Liver (tissue), 9 donors: ENCODE data around the gene ZMYND8. TPM values are rescaled to one million over a fixed set of nuclear protein-coding genes. Genes with fewer than 3 reads are reported as not detected.
"Not testable (repeated sequence)": the region's sequence is repeated elsewhere in the genome, so short reads cannot be mapped to it uniquely, and the experiment has no call there.

Source experiments
- DNase-seq: peaks from one replicate; pipeline ENCODE4 v3.0.0-alpha.2; 2017; ENCODE audit warnings: low spot score
- H3K27ac ChIP-seq, 2 donors: one replicate each; pipeline ENCODE4 v1.7.0; 2013; ENCODE audit warnings: inconsistent platforms in 2 of 2, low read length in 2 of 2, control low read depth in 1 of 2, low read depth in 1 of 2, mild to moderate bottlenecking in 1 of 2
- H3K27me3 ChIP-seq, 4 donors: one replicate each; pipeline versions ENCODE4 v1.6.1 to v1.7.0; 2013; ENCODE audit warnings: low read length in 3 of 4, inconsistent platforms in 1 of 4, mild to moderate bottlenecking in 1 of 4, moderate library complexity in 1 of 4; ENCODE audit not compliant: control insufficient read depth in 4 of 4, insufficient read depth in 4 of 4
- H3K36me3 ChIP-seq, 4 donors: one replicate each; pipeline versions ENCODE4 v1.6.1 to v1.7.0; 2013; ENCODE audit warnings: low read length in 3 of 4, mild to moderate bottlenecking in 3 of 4, low read depth in 1 of 4, moderate library complexity in 1 of 4; ENCODE audit not compliant: control insufficient read depth in 4 of 4, insufficient read depth in 3 of 4
- H3K4me1 ChIP-seq, 4 donors: one replicate each; pipeline versions ENCODE4 v1.6.1 to v1.7.0; 2013; ENCODE audit warnings: low read length in 3 of 4, mild to moderate bottlenecking in 3 of 4, moderate library complexity in 1 of 4; ENCODE audit not compliant: control insufficient read depth in 4 of 4, insufficient read depth in 4 of 4
- H3K4me3 ChIP-seq, 3 donors: one replicate each; pipeline versions ENCODE4 v1.6.1 to v1.7.0; 2013; ENCODE audit warnings: low read length in 3 of 3, control low read depth in 1 of 3, low read depth in 1 of 3, mild to moderate bottlenecking in 1 of 3
- H3K9ac ChIP-seq, 2 donors: one replicate each; pipeline ENCODE4 v1.7.0; 2013; ENCODE audit warnings: low read length in 2 of 2, mild to moderate bottlenecking in 2 of 2, moderate library complexity in 2 of 2, control low read depth in 1 of 2, low read depth in 1 of 2
- H3K9me3 ChIP-seq, 4 donors: one replicate each; pipeline versions ENCODE4 v1.6.1 to v1.7.0; 2013; ENCODE audit warnings: low read length in 3 of 4; ENCODE audit not compliant: control insufficient read depth in 4 of 4
- ATF3 ChIP-seq: IDR thresholded peaks from 2 replicates; pipeline ENCODE4 v1.6.1; 2016; ENCODE audit warnings: antibody characterized with exemption
- CTCF ChIP-seq: fragments of 150-350 bp; IDR thresholded peaks from 2 replicates; pipeline ENCODE4 v1.5.1; 2017; ENCODE audit warnings: improper control_type of control experiment, low read depth, low read length; ENCODE audit not compliant: missing input control
- EGR1 ChIP-seq, 2 donors: IDR thresholded peaks; 2 replicates each; pipeline ENCODE4 v1.6.1; 2016 to 2018; ENCODE audit warnings: antibody characterized with exemption in 2 of 2, low read depth in 2 of 2
- FOXA1 ChIP-seq: IDR thresholded peaks from 2 replicates; pipeline ENCODE4 v1.6.1; 2016; ENCODE audit warnings: antibody characterized with exemption
- FOXA2 ChIP-seq: IDR thresholded peaks from 2 replicates; pipeline ENCODE4 v1.6.1; 2016; ENCODE audit warnings: antibody characterized with exemption
- GABPA ChIP-seq, 2 donors: IDR thresholded peaks in 1 of 2; conservative IDR thresholded peaks in 1 of 2; 2 replicates each; pipeline ENCODE4 v1.6.1; 2016; ENCODE audit warnings: antibody characterized with exemption in 2 of 2, mild to moderate bottlenecking in 1 of 2, moderate library complexity in 1 of 2
- HNF4A ChIP-seq, 2 donors: conservative IDR thresholded peaks; 2 replicates each; pipeline ENCODE4 v1.6.1; 2016; ENCODE audit warnings: antibody characterized with exemption in 2 of 2, mild to moderate bottlenecking in 2 of 2
- JUND ChIP-seq, 2 donors: IDR thresholded peaks; 2 replicates each; pipeline ENCODE4 v1.6.1; 2016; ENCODE audit warnings: antibody characterized with exemption in 2 of 2
- NR2F2 ChIP-seq: IDR thresholded peaks from 2 replicates; pipeline ENCODE4 v1.6.1; 2016; ENCODE audit warnings: antibody characterized with exemption
- RAD21 ChIP-seq, 2 donors: IDR thresholded peaks; 2 replicates each; pipeline ENCODE4 v1.6.1; 2016; ENCODE audit warnings: antibody characterized with exemption in 2 of 2, mild to moderate bottlenecking in 2 of 2
- REST ChIP-seq: IDR thresholded peaks from 2 replicates; pipeline ENCODE4 v1.6.1; 2016; ENCODE audit warnings: antibody characterized with exemption, mild to moderate bottlenecking
- YY1 ChIP-seq: IDR thresholded peaks from 2 replicates; pipeline ENCODE4 v1.6.1; 2016; ENCODE audit warnings: antibody characterized with exemption, mild to moderate bottlenecking
- ZBTB33 ChIP-seq: IDR thresholded peaks from 2 replicates; pipeline ENCODE4 v1.6.1; 2016; ENCODE audit warnings: antibody characterized with exemption
- WGBS: extraction: QIAGEN DNeasy Blood & Tissue Kit; methylation state at CpG from one replicate; pipeline ENCODE4 v1.1.7; 2013; 5-methylcytosine and 5-hydroxymethylcytosine counted together
- polyA plus RNA-seq, 2 donors: library from polyadenylated mRNA; stranded (reverse) in 1 of 2; unstranded in 1 of 2; fragments of 200-250 nt in 1 of 2; fragments of >200 nt in 1 of 2; fragmentation: Nextera tagmentation in 1 of 2; extraction: Ambion mirVana in 1 of 2; gene quantifications; one replicate each; pipeline versions ENCODE4 v1.2.1 to v1.2.3, GENCODE V29; 2013 to 2015
- total RNA-seq, 2 donors: library from RNA; depleted of rRNA; stranded (reverse); fragments of >200 nt; gene quantifications; one replicate each; pipeline ENCODE4 v1.2.3, GENCODE V29; 2014
- donor health status: healthy.
- donor health status: healthy.
- donor health status: healthy.
- donor health status: healthy.
- donor health status: healthy.

Gene ZMYND8
- total and polyA plus RNA-seq, 4 donors, result 3.3 to 23.5 (median 6.8) TPM

- no peak overlapping the region for H3K9ac ChIP-seq
- H3K4me3 ChIP-seq, result no peak overlapping the region
- no peak for DNase-seq
- no peaks in the 10 kb centered on the region for H3K27me3 ChIP-seq
- H3K36me3 ChIP-seq, result no peaks in the 10 kb centered on the region
- TF ChIP-seq JUND (IDR thresholded peaks at IDR 0.05) (no peak), FOXA2 (no peak), ATF3 (no peak), REST (no peak), ZBTB33 (no peak), GABPA (IDR thresholded peaks at IDR 0.05 in 1 of 2, conservative IDR thresholded peaks at IDR 0.05 in 1 of 2) (no peak), EGR1 (IDR thresholded peaks at IDR 0.05; ENCODE audit: low read depth in 2 of 2) (no peak), YY1 (no peak), CTCF (no peak), NR2F2 (no peak), RAD21 (IDR thresholded peaks at IDR 0.05) (no peak), HNF4A (conservative IDR thresholded peaks at IDR 0.05) (no peak), FOXA1 (no peak)
- H3K27ac ChIP-seq, result no peak overlapping the region
- 82% methylated on average over 4 of the region's 4 CpGs for WGBS
- no peaks in the 10 kb centered on the region for H3K4me1 ChIP-seq
- H3K9me3 ChIP-seq, result no peaks in the 10 kb centered on the region
Measured at GRCh38 chr20:47377122-47377722, 20.7 kb upstream of the ZMYND8 start.

- DNase-seq, H3K9me3 ChIP-seq, H3K27me3 ChIP-seq, H3K9ac ChIP-seq, H3K27ac ChIP-seq, H3K4me1 ChIP-seq, H3K4me3 ChIP-seq, H3K36me3 ChIP-seq: not testable (repeated sequence)
- 95% methylated on average over 7 of the region's 7 CpGs for WGBS
Measured at GRCh38 chr20:47376096-47376643, 19.7 kb upstream of the ZMYND8 start.

GRCh38 chr20:47374121-47374520 is 17.6 kb upstream of the ZMYND8 start:
- H3K9me3 ChIP-seq, H3K4me3 ChIP-seq, H3K27ac ChIP-seq, H3K36me3 ChIP-seq, H3K4me1 ChIP-seq, H3K9ac ChIP-seq, H3K27me3 ChIP-seq, DNase-seq: not testable (repeated sequence)
- 96% methylated on average over 8 of the region's 8 CpGs for WGBS
